GM18861 (cell line): ENCODE results near the gene ARHGAP26.
A peak's percentile ranks its signal among the peaks of the same experiment; 100 is the strongest.

ENCODE experiments used
- ATAC-seq: cut with Tn5 transposase; IDR thresholded peaks from one replicate; pipeline ENCODE4 v1.9.1; 2021; ENCODE audit not compliant: unreplicated experiment

ARHGAP26 gene

DNA sequence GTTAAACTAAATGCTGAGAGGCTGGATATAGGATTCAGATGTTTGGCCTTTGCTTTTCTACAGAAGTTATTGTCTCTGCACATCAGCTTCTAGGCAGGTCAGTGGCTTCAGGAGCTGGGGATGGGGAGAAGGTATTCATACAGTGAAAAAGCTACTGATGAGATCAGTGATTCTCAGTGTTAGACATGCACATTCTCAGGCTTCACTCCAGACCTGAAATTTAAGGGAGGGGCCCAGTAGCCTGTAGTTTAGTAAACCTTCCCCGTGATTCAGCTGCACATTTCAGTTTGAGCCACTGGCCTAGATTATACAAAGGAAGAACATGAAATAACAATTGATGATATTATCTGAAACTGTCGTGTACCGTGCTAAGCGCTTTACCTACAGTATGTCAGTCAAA lies 127.2 kb downstream of the ARHGAP26 start:
- no peak for ATAC-seq

DNA sequence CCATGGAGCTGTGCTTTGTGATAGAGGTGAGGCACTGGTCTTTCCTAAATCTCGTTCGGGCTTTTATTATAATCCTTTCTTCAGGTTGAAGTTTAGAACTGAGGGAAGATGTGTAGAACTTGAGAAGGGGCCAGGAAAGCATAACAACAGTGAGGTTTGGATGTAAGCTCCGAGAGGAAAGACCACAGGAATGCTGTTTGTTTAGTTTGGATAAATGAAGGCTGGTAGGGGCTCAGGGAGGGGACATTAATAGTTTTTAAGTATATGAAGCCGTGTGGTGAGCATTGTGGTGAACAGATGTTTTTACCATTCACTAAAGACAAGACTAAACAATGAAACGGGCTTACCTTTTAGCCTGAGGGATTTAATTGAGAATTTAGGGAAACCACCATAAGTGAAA lies 130.8 kb downstream of the ARHGAP26 start:
- ATAC-seq: no peak

DNA sequence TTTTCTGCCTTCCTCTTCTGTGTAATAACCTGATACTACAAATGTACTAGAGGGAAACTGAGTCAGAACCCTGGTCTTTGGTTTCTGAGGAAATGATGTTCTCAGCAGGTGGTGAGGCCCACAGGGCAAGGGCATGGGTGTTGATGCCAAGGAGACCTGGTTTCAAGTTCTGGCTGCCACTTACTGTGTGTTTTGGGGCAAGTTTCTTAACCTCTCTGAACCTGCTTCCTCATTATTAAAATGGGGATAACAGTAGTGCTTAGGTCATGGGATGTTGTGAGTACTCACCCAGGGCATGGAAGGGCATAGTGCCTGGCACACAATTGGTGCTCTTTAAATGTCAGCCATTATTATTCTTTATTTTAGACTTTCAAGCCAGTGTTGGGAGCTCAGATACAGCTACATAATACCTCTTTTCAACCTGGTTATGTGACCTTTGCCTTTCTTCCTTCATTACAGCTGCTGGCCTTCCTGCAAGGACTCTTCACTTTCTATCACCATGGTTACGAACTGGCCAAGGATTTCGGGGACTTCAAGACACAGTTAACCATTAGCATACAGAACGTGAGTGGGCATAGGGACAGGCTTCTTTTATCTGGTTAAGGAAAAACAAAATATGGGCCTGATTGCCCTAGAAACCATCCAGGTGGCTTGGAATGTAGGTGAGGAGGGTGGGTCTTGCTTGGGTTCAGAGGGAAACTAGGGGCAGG lies 131.5 kb downstream of the ARHGAP26 start:
- ATAC-seq: no peak

DNA sequence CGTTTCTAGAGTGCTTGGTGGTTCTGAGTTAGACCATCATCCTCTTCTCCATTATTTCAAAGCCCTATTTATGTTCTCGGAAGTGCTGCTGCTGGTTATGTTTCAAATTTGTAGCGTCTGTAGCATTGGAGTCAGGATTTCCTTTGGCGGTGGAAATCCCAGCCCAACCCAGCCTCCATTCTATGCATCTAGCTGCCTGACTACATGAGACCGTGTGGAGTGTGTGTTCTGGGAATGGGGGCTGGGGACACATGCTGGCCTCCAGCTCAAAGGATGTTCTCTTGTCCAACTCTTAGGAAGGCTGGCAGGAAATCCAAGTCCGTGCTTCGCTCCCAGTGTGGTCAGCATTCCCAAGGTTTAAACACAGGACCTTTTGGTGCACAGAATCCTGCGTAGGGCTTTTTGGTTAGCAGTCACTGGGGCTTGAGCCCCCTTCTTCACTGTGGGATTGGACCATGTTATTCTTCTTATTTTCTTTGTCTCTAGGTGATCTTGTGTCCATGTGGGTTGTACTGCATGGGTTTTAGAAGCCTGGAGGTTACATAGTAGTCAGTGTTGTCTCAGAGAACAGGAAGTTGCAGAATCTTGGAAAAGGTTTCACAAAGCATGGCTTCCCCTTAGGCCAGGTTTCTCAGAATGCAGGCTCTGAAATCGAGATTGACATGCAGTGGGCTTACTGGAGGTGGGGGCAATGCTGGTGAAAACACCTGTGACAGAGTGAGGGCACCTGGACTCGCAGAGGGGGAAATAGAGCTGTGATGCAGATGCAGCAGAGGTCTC lies 132.2 kb downstream of the ARHGAP26 start:
- ATAC-seq: no peak

DNA sequence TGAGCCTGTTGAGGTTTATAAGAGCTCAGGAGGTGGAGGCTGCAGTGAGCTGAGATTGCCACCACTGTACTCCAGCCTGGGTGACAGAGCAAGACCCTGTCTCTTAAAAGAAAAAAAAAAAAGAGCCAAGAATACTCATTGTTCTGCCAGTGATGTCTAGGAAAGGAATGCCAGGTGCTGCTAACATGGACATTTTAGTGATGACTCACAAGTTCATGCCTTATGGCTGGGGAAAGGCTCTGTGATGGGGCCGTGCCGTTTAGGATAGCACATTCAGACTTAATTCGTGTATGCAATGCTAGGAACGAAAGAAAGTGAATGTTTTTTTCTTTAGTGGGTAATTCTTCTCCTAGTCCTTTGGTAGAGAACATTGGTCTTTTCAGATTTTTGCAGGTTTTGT lies 134.2 kb downstream of the ARHGAP26 start:
- ATAC-seq: no peak

DNA sequence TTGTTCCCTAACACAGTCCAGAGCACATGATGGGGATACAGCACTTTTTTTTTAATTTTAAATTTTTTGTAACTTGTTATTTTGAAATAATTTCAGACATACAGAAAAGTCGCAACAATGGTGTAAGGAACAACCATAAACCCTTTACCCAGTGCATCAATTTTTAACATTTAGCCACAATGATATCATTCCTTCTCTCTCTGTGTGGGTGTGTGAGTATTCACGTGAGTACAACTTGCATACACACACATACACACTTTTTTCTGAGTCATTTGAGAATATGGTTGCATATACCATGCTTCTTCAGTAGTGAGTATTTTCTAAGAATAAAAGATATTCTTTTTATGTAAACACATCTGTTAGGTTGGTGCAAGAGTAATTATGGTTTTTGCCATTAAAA lies 135.2 kb downstream of the ARHGAP26 start:
- no peak for ATAC-seq

DNA sequence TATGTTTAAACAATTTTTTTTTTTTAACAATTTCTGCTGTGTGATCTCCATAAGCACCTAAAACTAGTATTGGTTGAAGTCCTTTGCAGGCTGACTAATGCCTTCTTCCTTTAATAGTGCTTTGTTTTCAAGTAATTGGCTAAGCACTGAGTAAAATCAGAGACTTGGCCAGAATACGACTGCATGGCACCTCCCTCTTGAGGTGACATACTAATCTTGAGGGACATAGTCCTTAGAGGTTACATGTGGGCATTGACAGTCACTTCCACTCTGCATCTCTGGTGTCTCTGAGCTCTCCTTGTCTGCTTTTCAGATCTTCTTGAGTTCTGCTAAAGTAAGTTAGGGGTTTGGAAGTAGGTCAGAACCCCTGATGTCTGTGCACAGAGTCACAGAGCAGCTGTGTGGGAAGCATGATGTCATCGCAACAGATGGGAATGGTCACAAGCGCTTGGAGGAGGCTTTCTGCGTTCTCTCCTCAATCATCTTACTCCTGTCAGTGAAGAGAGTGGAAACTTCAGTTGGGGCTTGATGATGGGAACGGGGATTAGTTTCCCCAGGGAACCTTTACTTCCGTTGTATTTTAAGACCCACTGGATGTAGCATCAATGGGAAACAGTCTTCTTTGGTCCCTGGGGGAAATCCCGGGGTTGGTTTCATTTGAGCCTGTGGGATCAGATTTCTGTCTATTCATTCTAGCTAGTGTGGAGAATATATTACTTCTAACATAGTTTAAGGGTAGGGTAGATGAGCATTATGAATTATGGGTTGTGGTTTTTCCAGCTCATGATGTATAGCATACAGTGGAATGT lies 136.9 kb downstream of the ARHGAP26 start:
- no peak for ATAC-seq

DNA sequence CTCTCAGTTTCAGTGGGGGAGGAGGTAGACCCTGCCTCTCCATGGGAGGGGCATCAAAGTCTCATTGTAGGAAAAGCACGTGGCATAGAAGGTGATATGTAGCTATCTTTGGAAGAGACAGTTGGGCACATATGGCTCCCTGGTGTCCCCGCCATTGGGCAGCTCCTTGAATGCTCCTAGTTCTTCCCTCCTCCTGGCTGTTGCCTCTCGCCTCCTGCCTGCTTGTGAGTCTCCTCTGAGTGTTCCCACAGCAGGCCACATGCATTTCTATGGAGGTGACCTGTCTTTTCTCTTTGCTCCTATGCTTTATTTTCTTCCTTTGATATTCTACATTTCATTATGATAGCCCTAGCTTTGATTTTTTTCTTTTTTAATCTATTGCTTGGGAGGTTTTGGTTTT lies 138.5 kb downstream of the ARHGAP26 start:
- ATAC-seq: no peak

DNA sequence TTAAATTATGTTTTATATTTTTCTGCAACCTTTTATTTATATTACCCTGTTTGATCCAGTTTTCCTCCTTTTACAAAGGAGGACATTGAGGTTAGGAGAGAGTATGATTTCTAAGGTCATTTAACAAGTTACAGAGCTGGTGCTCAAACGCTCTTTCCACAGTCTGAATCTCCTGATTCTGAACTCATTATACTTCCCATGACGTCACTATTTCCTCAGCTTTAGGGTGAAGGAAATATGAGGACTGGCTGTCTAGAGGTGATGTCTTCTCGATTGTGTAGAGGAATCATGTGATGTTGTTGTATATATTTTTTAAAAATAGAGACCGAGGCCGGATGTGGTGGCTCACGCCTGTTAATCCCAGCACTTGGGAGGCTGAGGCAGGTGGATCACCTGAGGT lies 140.0 kb downstream of the ARHGAP26 start:
- no peak for ATAC-seq

DNA sequence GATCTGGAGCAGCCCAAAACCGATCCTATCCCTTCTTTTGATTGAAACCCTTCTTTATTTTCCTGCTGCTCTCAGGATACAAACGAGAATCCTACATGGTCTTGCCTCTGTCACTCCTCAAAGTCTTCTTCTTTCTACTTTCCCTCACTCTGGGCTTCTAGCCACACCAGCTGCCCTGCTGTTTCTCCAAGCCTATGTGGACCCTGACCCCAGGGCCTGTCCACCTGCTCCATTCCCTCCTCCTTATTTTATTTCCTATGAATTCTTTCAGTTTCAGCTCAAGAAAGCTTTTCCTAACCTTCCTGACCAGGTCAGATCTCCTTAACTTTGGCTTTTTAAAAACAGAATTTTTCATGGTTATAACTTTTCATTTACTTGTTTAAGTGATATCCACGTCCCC lies 141.0 kb downstream of the ARHGAP26 start:
- ATAC-seq: no peak

DNA sequence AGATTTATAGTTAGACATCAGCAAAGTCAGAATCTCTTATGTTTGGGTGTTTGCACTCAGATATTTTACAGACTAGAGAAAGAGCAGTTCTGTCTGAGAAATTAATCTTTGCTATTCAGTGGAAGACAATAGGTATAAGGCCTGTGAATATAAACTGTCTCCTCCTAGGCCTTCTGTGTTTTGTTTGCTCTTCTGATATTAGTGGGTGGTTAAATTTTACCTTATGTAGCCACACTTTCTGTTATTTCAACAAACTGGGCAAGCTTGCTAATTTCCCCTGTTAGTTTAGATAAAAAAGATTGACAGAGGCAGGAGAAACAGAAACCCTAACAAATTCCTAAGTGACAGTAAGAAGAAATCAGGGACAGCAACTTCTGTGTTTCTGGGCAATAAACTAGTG lies 141.6 kb downstream of the ARHGAP26 start:
- ATAC-seq: no peak

DNA sequence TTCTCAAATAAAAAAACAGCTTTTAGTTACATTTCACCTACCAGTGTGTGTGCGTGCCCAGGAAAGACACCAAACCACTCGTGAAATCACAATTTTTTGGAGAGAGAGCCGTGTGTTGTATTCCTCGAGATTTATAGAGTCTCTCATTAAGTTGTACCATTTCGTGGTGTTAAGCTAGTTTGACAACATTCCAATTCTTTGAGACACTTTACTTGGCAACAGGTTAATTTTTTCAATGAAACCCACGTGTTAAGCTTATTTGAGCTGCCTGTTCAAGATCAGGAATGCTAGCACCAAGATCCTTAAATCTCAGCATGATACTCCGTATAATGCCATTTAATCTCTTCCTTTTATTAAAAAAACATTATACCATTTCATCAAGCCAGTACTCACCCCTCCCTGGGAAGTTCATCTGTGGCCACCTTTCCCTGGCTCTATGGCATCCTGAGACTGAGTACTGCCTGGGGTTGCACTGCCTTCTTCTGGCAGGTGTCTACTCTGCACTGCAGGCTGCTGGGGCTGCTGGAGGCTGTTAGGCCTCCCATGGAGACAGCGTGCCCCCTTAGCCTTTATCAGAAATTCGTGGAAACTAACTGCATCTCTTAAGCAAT lies 143.7 kb downstream of the ARHGAP26 start:
- ATAC-seq: no peak

DNA sequence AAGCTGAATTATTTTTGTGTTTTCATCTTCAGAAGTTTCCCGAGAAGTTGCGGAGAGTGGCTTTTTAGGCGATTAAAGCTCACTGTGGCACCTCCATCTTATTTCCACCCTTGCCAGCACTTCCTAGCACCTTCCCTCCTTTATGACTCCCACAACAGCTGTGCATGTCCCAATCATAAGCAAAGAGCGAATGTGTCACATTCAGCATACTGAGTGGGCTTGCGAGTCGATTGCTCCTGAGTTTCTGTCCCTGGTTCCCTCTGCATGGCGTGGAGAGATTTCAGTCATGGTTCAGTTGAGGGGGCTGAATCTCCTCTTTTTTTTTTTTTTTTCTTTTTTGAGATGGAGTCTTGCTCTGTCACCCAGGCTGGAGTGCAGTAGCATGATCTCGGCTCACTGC lies 144.9 kb downstream of the ARHGAP26 start:
- ATAC-seq: no peak

DNA sequence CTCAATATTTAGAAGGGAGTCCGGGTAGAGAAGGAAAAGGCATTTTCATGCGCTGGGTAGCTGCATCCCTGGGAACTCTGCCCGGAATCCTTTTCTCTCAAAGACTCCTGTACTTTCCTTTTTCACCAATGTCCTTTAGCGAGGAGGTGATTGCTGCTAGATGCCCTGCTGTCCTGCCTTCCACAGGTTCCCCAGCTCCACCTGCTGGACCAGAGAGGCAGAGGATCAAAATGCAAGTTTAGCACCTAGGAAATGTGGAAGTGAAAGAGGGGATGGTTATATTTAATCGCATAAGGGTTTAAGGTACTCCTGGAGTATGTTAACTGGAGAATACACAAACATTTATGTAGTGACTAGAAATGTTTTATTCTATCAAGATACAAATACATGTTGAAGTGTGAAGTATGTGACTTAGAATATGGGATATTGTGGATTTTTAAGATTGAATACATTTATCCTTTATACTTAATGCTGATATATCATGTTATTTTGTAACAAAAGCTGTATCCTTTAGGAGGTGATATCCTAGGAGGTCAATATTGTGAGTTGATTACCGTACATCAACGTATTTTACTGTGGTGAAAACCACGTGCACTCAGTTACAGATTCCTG lies 145.7 kb downstream of the ARHGAP26 start:
- peak; percentile 89 for ATAC-seq

DNA sequence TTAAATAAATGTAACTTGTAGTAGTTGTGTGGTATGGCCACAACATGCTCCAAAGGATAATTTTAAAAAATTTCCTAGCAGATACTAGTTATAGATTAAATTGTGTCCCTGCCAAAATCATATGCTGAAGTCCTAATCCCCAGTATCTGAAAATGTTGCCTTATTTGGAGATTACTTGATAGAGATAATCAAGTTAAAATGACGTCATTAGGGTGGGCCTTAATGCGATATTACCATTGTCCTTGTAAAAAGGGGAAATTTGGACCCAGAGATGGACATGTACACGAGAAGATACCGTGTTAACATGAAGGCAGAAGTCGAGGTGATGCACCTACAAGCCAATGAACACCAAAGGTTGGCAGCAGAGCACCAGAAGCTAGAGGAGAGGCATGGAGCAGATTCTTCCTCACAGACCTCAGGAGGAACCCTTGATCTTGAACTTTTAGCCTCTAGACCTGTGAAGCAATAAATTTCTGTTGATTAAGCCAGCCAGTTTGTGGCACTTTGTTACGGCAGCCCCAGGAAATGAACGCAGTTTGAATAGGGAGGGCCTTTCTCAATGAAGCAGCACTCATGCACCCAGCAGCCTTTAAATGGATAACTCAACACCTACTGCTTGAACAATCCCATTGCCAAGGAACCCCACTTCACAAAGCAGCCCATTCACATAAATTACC lies 148.9 kb downstream of the ARHGAP26 start:
- ATAC-seq: no peak

DNA sequence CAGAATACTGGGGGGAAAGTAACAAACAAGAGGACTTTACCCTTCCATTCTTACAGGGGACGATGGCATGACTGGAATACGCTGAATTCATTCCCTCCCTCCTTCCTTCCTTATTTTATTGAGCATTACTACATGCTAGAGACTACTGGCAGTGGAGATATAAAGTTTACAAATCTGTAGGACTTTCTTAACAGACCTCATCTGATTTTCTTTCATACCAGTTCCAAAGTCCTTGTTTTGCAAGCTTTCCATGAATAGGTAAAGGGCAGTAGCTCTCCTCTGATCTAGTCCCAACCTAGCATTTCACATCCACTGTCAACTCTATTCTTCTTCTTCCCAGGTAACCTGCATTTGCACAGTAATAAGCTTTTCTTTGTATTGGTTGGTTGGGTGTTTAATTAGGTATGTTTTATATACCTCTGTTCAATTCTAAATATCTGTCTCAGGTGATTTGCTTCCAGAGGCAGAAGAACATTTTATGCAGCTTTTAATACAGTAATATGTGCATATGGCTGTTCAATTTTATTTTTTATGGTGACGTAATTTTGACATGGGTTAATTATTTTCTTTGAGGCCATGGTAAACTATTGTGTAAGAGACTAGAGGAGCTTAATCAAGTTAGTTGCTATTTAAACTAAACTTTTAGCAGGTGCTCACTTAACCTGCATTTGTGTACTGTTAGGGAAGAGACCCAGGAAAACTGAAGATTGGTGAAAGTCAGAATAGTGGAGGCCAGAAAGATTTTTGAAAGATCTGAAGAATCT lies 150.9 kb downstream of the ARHGAP26 start:
- no peak for ATAC-seq

DNA sequence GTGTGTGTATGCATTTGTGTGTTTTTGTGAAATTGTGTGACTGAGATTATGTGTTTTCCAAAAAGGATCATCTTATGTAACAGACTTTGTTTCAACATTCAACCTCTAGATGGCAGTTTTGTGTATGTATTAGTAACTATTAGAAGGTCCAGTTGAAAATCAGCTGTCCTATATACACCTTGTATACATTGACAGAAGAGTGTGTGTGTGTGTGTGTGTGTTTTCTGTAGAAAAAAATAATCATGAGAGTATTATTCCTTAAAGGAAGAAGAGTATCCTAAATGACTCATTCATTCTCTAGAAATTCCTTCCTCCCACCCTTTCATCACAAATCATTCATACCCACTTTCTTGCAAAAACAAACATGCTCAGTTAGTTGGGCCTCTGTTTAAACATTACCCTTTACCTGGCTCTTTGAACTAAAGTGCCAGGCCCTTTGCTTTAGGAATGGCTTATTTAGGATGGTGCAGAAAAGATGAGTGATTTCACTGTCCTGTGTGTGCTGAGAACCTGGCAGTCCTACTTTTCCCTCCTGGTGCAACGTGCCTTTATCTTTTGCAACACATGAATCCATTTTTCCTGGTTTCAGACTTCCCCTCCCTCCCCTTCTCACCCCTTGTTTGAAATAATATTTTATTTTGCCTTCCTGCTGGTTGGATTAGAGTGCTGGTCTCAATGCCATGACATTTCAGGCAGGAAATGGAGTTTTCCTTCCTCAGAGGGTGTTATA lies 152.2 kb downstream of the ARHGAP26 start:
- no peak for ATAC-seq

DNA sequence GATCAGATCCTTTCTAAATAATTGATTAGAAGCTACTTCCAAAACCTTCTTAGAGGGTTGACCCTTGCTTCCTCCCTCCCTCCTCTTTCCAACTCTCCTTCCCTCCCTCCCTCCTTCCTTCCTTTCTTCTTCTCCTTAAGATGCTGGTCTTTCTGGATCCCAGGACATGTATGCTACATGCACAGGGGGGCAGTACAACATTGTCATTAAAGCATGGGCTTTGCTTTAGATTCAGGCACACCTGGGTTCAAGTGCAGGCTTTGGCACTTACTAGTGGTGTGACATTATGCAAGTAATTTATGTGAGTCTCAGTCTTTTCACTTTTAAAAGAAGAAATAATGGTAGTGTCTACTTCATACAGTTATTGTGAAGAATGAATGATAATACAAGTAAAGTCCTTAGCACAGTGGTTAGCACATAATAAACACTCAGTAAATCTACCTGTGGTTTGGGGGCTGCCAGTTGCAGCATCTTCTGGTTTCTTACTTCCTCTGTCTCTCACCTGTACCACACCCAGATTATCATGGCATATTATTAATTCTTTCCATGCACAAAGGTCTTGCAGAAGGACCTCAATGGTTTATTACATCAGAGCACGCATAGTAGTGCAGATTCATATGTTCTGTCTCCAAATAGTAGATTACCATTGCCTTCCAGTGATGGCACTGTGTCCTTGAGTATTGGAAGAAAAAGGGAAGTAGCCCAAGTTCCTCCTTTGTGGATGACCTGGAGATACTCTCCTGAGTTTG lies 154.1 kb downstream of the ARHGAP26 start:
- ATAC-seq: no peak
